ENCODE results near the gene RPS19.

DNA sequence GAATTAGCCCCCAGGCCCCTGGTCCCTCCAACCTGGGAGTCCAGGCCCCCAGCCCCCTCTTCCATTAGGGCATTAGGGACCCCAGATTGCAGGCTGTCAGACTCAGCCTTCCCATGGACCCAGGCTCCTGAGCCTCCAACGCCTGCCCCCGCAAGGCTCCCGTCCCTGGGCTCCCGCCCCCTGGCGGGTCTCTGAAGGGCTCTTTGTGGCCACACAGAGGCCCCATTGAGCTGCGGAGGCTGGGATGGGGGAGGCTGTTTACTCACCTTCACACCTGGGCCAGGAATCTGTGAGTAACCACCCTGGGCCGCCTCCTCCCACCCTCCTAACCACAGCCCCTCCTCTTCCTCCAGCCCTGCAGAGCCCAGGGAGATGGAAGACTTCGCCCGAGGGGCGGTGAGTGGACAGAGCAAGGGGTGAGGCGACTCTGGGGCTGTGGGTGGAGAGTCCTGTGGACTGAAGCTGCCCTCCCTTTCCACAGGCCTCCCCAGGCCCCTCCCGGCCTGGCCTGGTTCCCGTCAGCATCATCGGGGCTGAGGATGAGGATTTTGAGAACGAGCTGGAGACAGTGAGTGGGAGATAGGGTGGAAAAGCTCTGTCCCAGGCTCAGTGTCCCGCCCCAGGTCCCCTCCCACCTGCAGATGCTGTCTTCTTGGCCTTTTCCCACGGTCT, 27.8 kb downstream of the RPS19 start:
- TF ChIP-seq CTCF (IDR thresholded peaks at IDR 0.05; ENCODE audit: low read length) (peak; percentile 69), EZH2 (IDR thresholded peaks at IDR 0.05; ENCODE audit: borderline replicate concordance, low read length) (no peak)
